Measurements from ENCODE around the gene SUSD1.

GRCh38 chr9:111994831-111995458, 180.2 kb downstream of the SUSD1 start:
- TF ChIP-seq CTCF (conservative IDR thresholded peaks at IDR 0.05; ENCODE audit: low read length), result no peak
- TF ChIP-seq EZH2phosphoT487 (IDR thresholded peaks at IDR 0.05; ENCODE audit: borderline replicate concordance), result no peak

Data from Loucy (cell line).